ENCODE measurements around the gene GJD4. TPM values are rescaled to one million over a fixed set of nuclear protein-coding genes. Genes with fewer than 3 reads are reported as not detected.

Gene GJD4
- total RNA-seq, 4 donors from 2014 or later = not detected

DNA sequence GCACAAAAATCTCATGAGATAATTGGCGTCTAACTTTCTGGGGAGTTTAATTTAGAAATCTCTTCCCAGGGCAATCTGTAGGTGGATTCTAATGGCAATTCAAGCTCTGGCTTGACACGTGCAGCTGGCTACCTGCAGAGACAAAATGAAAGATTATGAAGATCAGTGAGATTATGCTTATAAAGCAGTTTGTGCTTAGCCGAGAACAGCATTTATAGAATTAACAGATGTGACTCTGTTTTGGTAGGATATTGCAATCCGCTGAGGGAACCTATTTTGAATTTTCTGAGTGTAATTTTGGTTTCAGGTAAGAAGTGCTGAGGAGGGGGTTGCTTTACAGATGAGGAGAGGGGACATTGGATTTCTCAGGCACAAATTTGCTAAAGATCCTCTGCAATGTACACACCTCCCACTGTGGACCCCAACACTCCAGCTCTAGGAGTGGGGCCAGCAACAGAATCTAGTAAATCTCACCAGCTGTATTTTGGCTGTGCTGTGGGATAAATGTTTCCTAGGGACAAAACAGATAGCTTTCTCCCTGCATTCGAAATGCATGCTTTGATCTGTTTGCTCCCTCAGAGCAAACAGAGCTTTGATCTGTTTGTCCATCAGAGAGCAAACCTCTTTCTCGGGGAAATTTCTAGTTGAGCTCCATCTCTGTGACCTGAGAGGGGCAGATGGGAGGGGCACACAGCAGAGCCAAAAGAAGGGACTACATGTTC lies 7.4 kb downstream of the GJD4 start:
- Histone ChIP-seq H3K9me3 (no peaks in the 10 kb centered on the region), H3K4me3 (no peak overlapping the region), H3K36me3 (no peaks in the 10 kb centered on the region), H3K27ac (no peak overlapping the region), H3K4me1 (peaks cover 0 to 9% (median 5%) of the 10 kb centered on the region in 3 donors), H3K27me3 (peaks cover 5 to 86% (median 8%) of the 10 kb centered on the region in 4 donors)
- DNase-seq = no peak
- no peak for TF ChIP-seq POLR2A (IDR thresholded peaks at IDR 0.05)
- TF ChIP-seq, protein P1, sequence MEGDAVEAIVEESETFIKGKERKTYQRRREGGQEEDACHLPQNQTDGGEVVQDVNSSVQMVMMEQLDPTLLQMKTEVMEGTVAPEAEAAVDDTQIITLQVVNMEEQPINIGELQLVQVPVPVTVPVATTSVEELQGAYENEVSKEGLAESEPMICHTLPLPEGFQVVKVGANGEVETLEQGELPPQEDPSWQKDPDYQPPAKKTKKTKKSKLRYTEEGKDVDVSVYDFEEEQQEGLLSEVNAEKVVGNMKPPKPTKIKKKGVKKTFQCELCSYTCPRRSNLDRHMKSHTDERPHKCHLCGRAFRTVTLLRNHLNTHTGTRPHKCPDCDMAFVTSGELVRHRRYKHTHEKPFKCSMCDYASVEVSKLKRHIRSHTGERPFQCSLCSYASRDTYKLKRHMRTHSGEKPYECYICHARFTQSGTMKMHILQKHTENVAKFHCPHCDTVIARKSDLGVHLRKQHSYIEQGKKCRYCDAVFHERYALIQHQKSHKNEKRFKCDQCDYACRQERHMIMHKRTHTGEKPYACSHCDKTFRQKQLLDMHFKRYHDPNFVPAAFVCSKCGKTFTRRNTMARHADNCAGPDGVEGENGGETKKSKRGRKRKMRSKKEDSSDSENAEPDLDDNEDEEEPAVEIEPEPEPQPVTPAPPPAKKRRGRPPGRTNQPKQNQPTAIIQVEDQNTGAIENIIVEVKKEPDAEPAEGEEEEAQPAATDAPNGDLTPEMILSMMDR (IDR thresholded peaks at IDR 0.05) = no peak
- WGBS, 2 donors = 30 to 46% methylated on average over 6 of the region's 6 CpGs
- intact Hi-C loops (cut with DNase I) = no loop called here

DNA sequence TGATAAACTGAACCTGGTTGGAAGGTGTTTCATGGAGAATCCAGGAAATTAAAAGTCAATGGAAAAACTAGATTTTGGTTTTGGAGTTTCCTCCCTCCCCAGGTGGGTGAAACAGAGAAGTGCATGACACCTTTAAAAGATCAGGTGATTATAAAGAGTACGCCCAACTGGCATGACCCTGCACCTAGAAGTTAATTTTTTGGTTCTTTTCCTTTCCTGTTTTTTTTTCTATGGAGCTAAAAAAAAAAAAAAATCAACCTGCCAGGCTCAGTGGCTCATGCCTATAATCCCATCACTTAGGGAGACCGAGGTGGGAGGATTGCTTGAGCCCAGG lies 7.9 kb downstream of the GJD4 start:
- no peak for DNase-seq
- H3K9me3 ChIP-seq = no peaks in the 10 kb centered on the region
- peaks cover 4 to 86% (median 4%) of the 10 kb centered on the region in 4 donors for H3K27me3 ChIP-seq
- H3K4me3 ChIP-seq = no peak overlapping the region
- WGBS, 2 donors = 33 to 40% methylated on average over 2 of the region's 2 CpGs
- H3K27ac ChIP-seq = no peak overlapping the region
- intact Hi-C loops (cut with DNase I) = no loop called here
- peaks cover 0 to 4% (median 3%) of the 10 kb centered on the region in 3 donors for H3K4me1 ChIP-seq
- no peak for TF ChIP-seq POLR2A (IDR thresholded peaks at IDR 0.05)
- TF ChIP-seq, protein P1 (IDR thresholded peaks at IDR 0.05) = no peak
- H3K36me3 ChIP-seq = no peaks in the 10 kb centered on the region

DNA sequence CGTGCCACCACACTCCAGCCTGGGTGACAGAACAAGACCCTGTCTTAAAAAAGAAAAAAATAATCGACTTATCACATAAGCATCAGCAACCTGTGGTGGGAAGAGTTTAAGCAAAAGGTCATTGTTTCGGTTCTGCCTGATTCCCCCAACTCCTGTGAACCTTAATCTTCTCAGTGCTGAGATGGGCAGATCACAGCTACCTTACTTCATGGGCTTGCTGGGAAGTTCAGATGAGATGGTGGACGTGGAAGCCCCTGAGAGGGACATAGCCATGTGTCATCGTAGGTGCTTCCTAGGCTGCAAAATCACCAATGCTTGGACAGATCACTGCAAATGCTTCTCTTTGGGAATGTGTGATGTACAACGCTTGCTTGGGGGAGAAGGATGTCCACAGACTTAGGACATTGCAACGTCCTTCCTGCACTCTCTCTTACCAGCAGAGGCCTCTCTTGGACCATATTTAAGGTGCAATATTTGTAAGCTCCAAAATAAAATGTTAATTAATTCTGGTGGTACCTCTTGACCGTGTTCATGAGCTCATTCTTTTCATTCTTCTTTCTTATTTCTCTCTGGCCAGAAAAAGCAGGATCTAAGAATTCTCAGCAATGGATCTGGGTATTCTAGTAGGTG lies 8.6 kb downstream of the GJD4 start:
- Histone ChIP-seq H3K4me3 (no peak overlapping the region), H3K36me3 (no peaks in the 10 kb centered on the region), H3K4me1 (no peaks in the 10 kb centered on the region), H3K9me3 (no peaks in the 10 kb centered on the region), H3K27ac (no peak overlapping the region), H3K27me3 (peaks cover 0 to 79% (median 0%) of the 10 kb centered on the region in 4 donors)
- no peak for DNase-seq
- TF ChIP-seq, protein P1 (IDR thresholded peaks at IDR 0.05) = peak in 1 of 6 experiments; percentile 15
- TF ChIP-seq POLR2A (IDR thresholded peaks at IDR 0.05) = no peak
- 46 to 55% methylated on average over 8 of the region's 8 CpGs for WGBS, 2 donors
- intact Hi-C loops (cut with DNase I) = no loop called here

DNA sequence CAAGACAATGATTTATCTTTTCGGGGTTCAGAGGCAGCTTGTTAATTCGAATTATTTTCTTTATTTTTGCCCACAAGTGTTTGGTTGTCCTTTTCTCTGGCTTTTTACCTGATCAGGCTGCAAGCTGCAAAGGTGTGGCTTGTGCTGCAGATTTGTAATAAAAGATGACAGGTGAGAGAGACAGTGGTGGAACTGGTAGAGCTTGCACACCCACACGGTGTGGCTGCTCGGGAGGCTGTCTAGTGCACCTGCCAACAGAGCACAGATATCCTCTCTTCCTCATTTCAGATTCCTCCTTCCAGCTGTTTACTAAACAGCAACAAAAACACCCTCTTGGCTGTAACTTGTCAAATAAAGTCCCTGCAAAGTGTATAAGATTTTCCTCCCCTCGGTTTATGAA lies 9.2 kb downstream of the GJD4 start:
- H3K27me3 ChIP-seq = peaks cover 0 to 73% (median 0%) of the 10 kb centered on the region in 4 donors
- H3K4me3 ChIP-seq = no peak overlapping the region
- no peaks in the 10 kb centered on the region for H3K9me3 ChIP-seq
- no peaks in the 10 kb centered on the region for H3K36me3 ChIP-seq
- 50% methylated on average over 5 of the region's 5 CpGs for WGBS, 2 donors
- intact Hi-C loops (cut with DNase I) = no loop called here
- no peak overlapping the region for H3K27ac ChIP-seq
- TF ChIP-seq, protein P1 (IDR thresholded peaks at IDR 0.05) = no peak
- no peak for TF ChIP-seq POLR2A (IDR thresholded peaks at IDR 0.05)
- H3K4me1 ChIP-seq = no peaks in the 10 kb centered on the region
- no peak for DNase-seq

DNA sequence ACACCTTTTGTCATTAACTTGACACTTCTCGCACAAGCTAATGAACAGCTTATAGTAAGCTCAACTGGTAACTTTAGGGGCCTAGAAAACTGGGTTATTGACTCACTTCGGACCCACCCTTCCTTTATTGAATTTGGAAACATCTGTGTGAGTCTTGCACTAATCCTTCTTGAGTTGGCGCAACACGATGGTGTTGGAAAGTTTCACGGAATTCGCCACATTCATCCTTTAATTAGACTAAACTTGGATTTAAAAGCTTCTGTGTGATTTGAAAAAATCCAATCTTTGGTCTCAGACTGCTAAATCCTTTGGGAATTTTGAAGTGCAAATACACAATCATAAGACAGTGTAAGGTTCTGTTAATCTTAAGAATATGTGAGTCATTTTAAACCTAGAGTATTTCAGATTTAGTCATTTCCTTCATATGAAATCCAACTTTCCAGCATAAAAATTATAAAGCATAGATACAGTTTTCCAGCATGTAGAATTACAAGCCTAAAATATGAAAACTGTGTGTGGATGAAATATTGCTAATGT lies 21.9 kb downstream of the GJD4 start:
- 64 to 77% methylated on average over 6 of the region's 6 CpGs for WGBS, 2 donors
- TF ChIP-seq, protein P1 (IDR thresholded peaks at IDR 0.05) = no peak
- no peak for TF ChIP-seq POLR2A (IDR thresholded peaks at IDR 0.05)
- no peak overlapping the region for H3K4me3 ChIP-seq
- no peaks in the 10 kb centered on the region for H3K36me3 ChIP-seq
- intact Hi-C loops (cut with DNase I) = no loop called here
- peaks cover 0 to 15% (median 0%) of the 10 kb centered on the region in 4 donors for H3K27me3 ChIP-seq
- H3K4me1 ChIP-seq = no peaks in the 10 kb centered on the region
- H3K27ac ChIP-seq = no peak overlapping the region
- DNase-seq = no peak
- no peaks in the 10 kb centered on the region for H3K9me3 ChIP-seq

Data from esophagus squamous epithelium (tissue), 5 donors.